H9 (cell line): Measurements from ENCODE around the gene NRCAM. TPM values are rescaled to one million over a fixed set of nuclear protein-coding genes. Genes with fewer than 3 reads are reported as not detected.

Experiments used
- DNase-seq: peaks from one replicate; pipeline ENCODE4 v3.0.0-alpha.2; 2017
- H2AFZ ChIP-seq: one replicate; pipeline ENCODE4 v1.6.1; 2013; ENCODE audit warnings: mild to moderate bottlenecking, low read length, control low read depth, moderate library complexity
- H2AK5ac ChIP-seq: 2 replicates; pipeline ENCODE4 v1.6.1; 2013; ENCODE audit warnings: low read length, control low read depth, mixed read lengths; ENCODE audit not compliant: insufficient read length
- H2BK120ac ChIP-seq: one replicate; pipeline ENCODE4 v1.6.1; 2013; ENCODE audit warnings: low read depth, mild to moderate bottlenecking, low read length, control low read depth, inconsistent platforms; ENCODE audit not compliant: poor library complexity, severe bottlenecking
- H2BK12ac ChIP-seq: 2 replicates; pipeline ENCODE4 v1.6.1; 2013; ENCODE audit warnings: low read length, control low read depth, mixed read lengths, low read depth; ENCODE audit not compliant: insufficient read length
- H2BK15ac ChIP-seq: 2 replicates; pipeline ENCODE4 v1.6.1; 2013; ENCODE audit warnings: low read depth, low read length, control low read depth
- H2BK20ac ChIP-seq: one replicate; pipeline ENCODE4 v1.6.1; 2013; ENCODE audit warnings: low read depth, mild to moderate bottlenecking, low read length, control low read depth, inconsistent platforms; ENCODE audit not compliant: poor library complexity, severe bottlenecking
- H2BK5ac ChIP-seq: 2 replicates; pipeline ENCODE4 v1.6.1; 2013; ENCODE audit warnings: low read length, control low read depth, mixed read lengths; ENCODE audit not compliant: insufficient read length
- H3K14ac ChIP-seq: 2 replicates; pipeline ENCODE4 v1.6.1; 2013; ENCODE audit warnings: low read length, control low read depth; ENCODE audit not compliant: insufficient read depth
- H3K18ac ChIP-seq: 2 replicates; pipeline ENCODE4 v1.6.1; 2013; ENCODE audit warnings: low read depth, mild to moderate bottlenecking, mixed read lengths, low read length, control low read depth; ENCODE audit not compliant: insufficient read length
- H3K23ac ChIP-seq: 2 replicates; pipeline ENCODE4 v1.6.1; 2013; ENCODE audit warnings: low read length, control low read depth, mixed read lengths, low read depth; ENCODE audit not compliant: insufficient read length
- H3K23me2 ChIP-seq: 2 replicates; pipeline ENCODE4 v1.6.1; 2013; ENCODE audit warnings: low read depth, mild to moderate bottlenecking, mixed read lengths, low read length, control low read depth; ENCODE audit not compliant: insufficient read length, poor library complexity, severe bottlenecking
- H3K27ac ChIP-seq: 2 replicates; pipeline ENCODE4 v1.5.1; 2013; ENCODE audit warnings: low read length, control low read depth, mixed read lengths, low read depth; ENCODE audit not compliant: insufficient read length
- H3K27me3 ChIP-seq: 2 replicates; pipeline ENCODE4 v1.6.1; 2013; ENCODE audit warnings: low read length, control low read depth, inconsistent platforms; ENCODE audit not compliant: insufficient read depth
- H3K4ac ChIP-seq: 2 replicates; pipeline ENCODE4 v1.6.1; 2013; ENCODE audit warnings: low read depth, mild to moderate bottlenecking, control low read depth, inconsistent platforms, low read length, moderate library complexity
- H3K4me1 ChIP-seq: 2 replicates; pipeline ENCODE4 v1.6.1; 2013; ENCODE audit warnings: low read length, control low read depth, inconsistent platforms; ENCODE audit not compliant: insufficient read depth
- H3K4me2 ChIP-seq: 2 replicates; pipeline ENCODE4 v1.6.1; 2013; ENCODE audit warnings: low read length, control low read depth, mixed read lengths; ENCODE audit not compliant: insufficient read length, insufficient read depth
- H3K56ac ChIP-seq: 2 replicates; pipeline ENCODE4 v1.6.1; 2013; ENCODE audit warnings: low read depth, mild to moderate bottlenecking, mixed read lengths, low read length, control low read depth; ENCODE audit not compliant: insufficient read length
- H3K79me1 ChIP-seq: 2 replicates; pipeline ENCODE4 v1.6.1; 2013; ENCODE audit warnings: low read depth, mild to moderate bottlenecking, moderate library complexity, low read length, control low read depth, inconsistent platforms; ENCODE audit not compliant: insufficient read depth, poor library complexity, severe bottlenecking
- H3K79me2 ChIP-seq: 2 replicates; pipeline ENCODE4 v1.6.1; 2013; ENCODE audit warnings: low read length, control low read depth, inconsistent platforms; ENCODE audit not compliant: insufficient read depth
- H3K9ac ChIP-seq: 2 replicates; pipeline ENCODE4 v1.6.1; 2013; ENCODE audit warnings: low read length, control low read depth, mixed read lengths; ENCODE audit not compliant: insufficient read length; ENCODE audit errors: extremely low read depth
- H3K9me3 ChIP-seq: one replicate; pipeline ENCODE4 v1.6.1; 2013; ENCODE audit warnings: low read depth, low read length, inconsistent platforms; ENCODE audit not compliant: control insufficient read depth
- H3T11ph ChIP-seq: one replicate; pipeline ENCODE4 v1.6.1; 2013; ENCODE audit warnings: mild to moderate bottlenecking, low read length, control low read depth, inconsistent platforms
- H4K20me1 ChIP-seq: one replicate; pipeline ENCODE4 v1.6.1; 2013; ENCODE audit not compliant: control insufficient read depth, insufficient read length, insufficient read depth
- H4K5ac ChIP-seq: 2 replicates; pipeline ENCODE4 v1.6.1; 2013; ENCODE audit warnings: low read depth, mild to moderate bottlenecking, mixed read lengths, low read length, control low read depth; ENCODE audit not compliant: insufficient read length
- H4K8ac ChIP-seq: replicated peaks from 2 replicates; pipeline ENCODE4 v1.6.1; 2013; ENCODE audit warnings: low read length, control low read depth, mixed read lengths, low read depth; ENCODE audit not compliant: insufficient read length
- H4K91ac ChIP-seq: 2 replicates; pipeline ENCODE4 v1.6.1; 2013; ENCODE audit warnings: low read depth, mild to moderate bottlenecking, moderate library complexity, mixed read lengths, low read length, control low read depth; ENCODE audit not compliant: insufficient read length
- H3K27ac Mint-ChIP-seq, 3 experiments: 2 replicates in 2 of 3; 3 replicates in 1 of 3; pipeline ENCODE4 v1.8.0; 2020 to 2021; ENCODE audit warnings: mixed read lengths in 3 of 3, mild to moderate bottlenecking in 1 of 3, moderate library complexity in 1 of 3
- H3K27me3 Mint-ChIP-seq: 2 replicates; pipeline ENCODE4 v1.8.0; 2021; ENCODE audit warnings: low read depth, mild to moderate bottlenecking, moderate library complexity, mixed read lengths
- H3K36me3 Mint-ChIP-seq, 3 experiments: 2 replicates in 2 of 3; 3 replicates in 1 of 3; pipeline ENCODE4 v1.8.0; 2020 to 2021; ENCODE audit warnings: low read depth in 3 of 3, mixed read lengths in 3 of 3; ENCODE audit not compliant: insufficient read depth in 1 of 3
- H3K4me1 Mint-ChIP-seq, 2 experiments: 2 replicates each; pipeline ENCODE4 v1.8.0; 2020; ENCODE audit warnings: mixed read lengths in 2 of 2
- H3K4me3 Mint-ChIP-seq, 2 experiments: 2 replicates in 1 of 2; 3 replicates in 1 of 2; pipeline ENCODE4 v1.8.0; 2020 to 2021; ENCODE audit warnings: mild to moderate bottlenecking in 2 of 2, mixed read lengths in 2 of 2, moderate library complexity in 1 of 2
- H3K9me3 Mint-ChIP-seq, 2 experiments: 2 replicates in 1 of 2; 3 replicates in 1 of 2; pipeline ENCODE4 v1.8.0; 2020; ENCODE audit warnings: mild to moderate bottlenecking in 2 of 2, mixed read lengths in 2 of 2, moderate library complexity in 1 of 2
- WGBS: extraction: QIAGEN DNeasy Blood & Tissue Kit; methylation state at CpG from one replicate; pipeline ENCODE4 v1.1.7; 2013; ENCODE audit warnings: missing lambda C conversion rate, low lambda C conversion rate, mixed read lengths; ENCODE audit not compliant: insufficient read length; ENCODE audit errors: extremely low coverage; 5-methylcytosine and 5-hydroxymethylcytosine counted together
- total RNA-seq: library from RNA; stranded (reverse); gene quantifications from 2 replicates; pipeline ENCODE4 v1.2.1, GENCODE V29; 2021
- TF ChIP-seq, protein P1 (sequence below): fragments of 200-600 bp; sonication (generic); conservative IDR thresholded peaks from 3 replicates; pipeline ENCODE4 v1.8.0; 2021; ENCODE audit warnings: antibody characterized with exemption, mild to moderate bottlenecking

Gene NRCAM
- total RNA-seq, 1 experiment from 2014 or later = 2.3 TPM

DNA sequence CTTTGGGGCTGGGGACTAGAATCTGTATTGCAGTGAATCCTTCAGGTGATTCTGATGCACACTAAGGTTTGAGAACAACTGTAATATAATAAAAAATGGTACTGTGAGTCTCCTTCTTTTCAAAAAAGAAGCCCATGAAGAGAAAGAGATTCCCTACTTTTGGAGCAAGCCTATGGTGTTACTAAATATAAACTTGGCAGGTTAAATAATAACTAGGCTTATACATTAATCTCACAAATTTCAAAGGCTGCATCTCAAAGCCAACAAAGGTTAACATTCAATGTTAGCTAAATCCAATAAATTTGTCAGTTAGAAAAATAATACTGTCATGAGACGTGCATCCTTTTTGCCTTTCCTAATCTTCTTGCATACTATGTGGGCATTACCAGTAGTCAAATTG, 166.4 kb downstream of the NRCAM start:
- H2BK12ac ChIP-seq = no peak overlapping the region
- no peak overlapping the region for H4K5ac ChIP-seq
- no peak overlapping the region for H3K23ac ChIP-seq
- no peak for DNase-seq
- Mint-ChIP-seq H3K27me3 (no peaks in the 10 kb centered on the region), H3K36me3 (no peaks in the 10 kb centered on the region), H3K4me3 (no peak overlapping the region), H3K27ac (no peak overlapping the region), H3K4me1 (peaks cover 14 to 19% of the 10 kb centered on the region in 2 experiments), H3K9me3 (no peaks in the 10 kb centered on the region)
- no peak overlapping the region for H3K56ac ChIP-seq
- no peaks in the 10 kb centered on the region for H3K9me3 ChIP-seq
- H4K20me1 ChIP-seq = no peaks in the 10 kb centered on the region
- TF ChIP-seq, protein P1, sequence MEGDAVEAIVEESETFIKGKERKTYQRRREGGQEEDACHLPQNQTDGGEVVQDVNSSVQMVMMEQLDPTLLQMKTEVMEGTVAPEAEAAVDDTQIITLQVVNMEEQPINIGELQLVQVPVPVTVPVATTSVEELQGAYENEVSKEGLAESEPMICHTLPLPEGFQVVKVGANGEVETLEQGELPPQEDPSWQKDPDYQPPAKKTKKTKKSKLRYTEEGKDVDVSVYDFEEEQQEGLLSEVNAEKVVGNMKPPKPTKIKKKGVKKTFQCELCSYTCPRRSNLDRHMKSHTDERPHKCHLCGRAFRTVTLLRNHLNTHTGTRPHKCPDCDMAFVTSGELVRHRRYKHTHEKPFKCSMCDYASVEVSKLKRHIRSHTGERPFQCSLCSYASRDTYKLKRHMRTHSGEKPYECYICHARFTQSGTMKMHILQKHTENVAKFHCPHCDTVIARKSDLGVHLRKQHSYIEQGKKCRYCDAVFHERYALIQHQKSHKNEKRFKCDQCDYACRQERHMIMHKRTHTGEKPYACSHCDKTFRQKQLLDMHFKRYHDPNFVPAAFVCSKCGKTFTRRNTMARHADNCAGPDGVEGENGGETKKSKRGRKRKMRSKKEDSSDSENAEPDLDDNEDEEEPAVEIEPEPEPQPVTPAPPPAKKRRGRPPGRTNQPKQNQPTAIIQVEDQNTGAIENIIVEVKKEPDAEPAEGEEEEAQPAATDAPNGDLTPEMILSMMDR = no peak
- no peak overlapping the region for H3K4me2 ChIP-seq
- no peak overlapping the region for H2BK120ac ChIP-seq
- H2AFZ ChIP-seq = no peak overlapping the region
- no peak overlapping the region for H3K14ac ChIP-seq
- H3K4me1 ChIP-seq = no peaks in the 10 kb centered on the region
- H3K79me2 ChIP-seq = no peaks in the 10 kb centered on the region
- H4K91ac ChIP-seq = no peak overlapping the region
- no peak overlapping the region for H3K18ac ChIP-seq
- no peak overlapping the region for H2AK5ac ChIP-seq
- no peak overlapping the region for H3K27ac ChIP-seq
- H2BK5ac ChIP-seq = no peak overlapping the region
- no peak overlapping the region for H3K4ac ChIP-seq
- no peak overlapping the region for H3K9ac ChIP-seq
- no peak overlapping the region for H2BK20ac ChIP-seq
- no peaks in the 10 kb centered on the region for H3K79me1 ChIP-seq
- H3K27me3 ChIP-seq = no peaks in the 10 kb centered on the region
- no peaks in the 10 kb centered on the region for H3K23me2 ChIP-seq
- no peak overlapping the region for H3T11ph ChIP-seq
- WGBS = no CpG with 5 or more reads among the region's 1 CpG
- no peak overlapping the region for H4K8ac ChIP-seq
- no peak overlapping the region for H2BK15ac ChIP-seq
